GM23338 (cell line): ENCODE data around the gene HSPA1B.
"Not testable (repeated sequence)": the region's sequence is repeated elsewhere in the genome, so short reads cannot be mapped to it uniquely, and the experiment has no call there.

ENCODE experiments used
- CTCF ChIP-seq, 2 experiments: fragments of 200-600 bp in 1 of 2; sonication (generic) in 1 of 2; conservative IDR thresholded peaks; 2 replicates each; pipeline versions ENCODE4 v1.5.1 to v1.6.1; 2016 to 2017; ENCODE audit warnings: antibody characterized with exemption in 2 of 2, low read depth in 2 of 2, mild to moderate bottlenecking in 2 of 2, moderate library complexity in 1 of 2
- EZH2 ChIP-seq: fragments of 200-600 bp; sonication (generic); IDR thresholded peaks from one replicate; pipeline ENCODE4 v1.8.0; 2017; ENCODE audit warnings: antibody characterized with exemption, mild to moderate bottlenecking, low read depth; ENCODE audit not compliant: unreplicated experiment
- EZH2phosphoT487 ChIP-seq: fragments of 200-600 bp; sonication (generic); IDR thresholded peaks from one replicate; pipeline ENCODE4 v1.8.1; 2018; ENCODE audit warnings: antibody characterized with exemption; ENCODE audit not compliant: unreplicated experiment
- JUNB ChIP-seq: IDR thresholded peaks from one replicate; pipeline ENCODE4 v1.6.1; 2016; ENCODE audit warnings: antibody characterized with exemption; ENCODE audit not compliant: unreplicated experiment
- NANOG ChIP-seq: IDR thresholded peaks from 2 replicates; pipeline ENCODE4 v1.6.1; 2016; ENCODE audit warnings: antibody characterized with exemption, borderline replicate concordance

- TF ChIP-seq CTCF (conservative IDR thresholded peaks at IDR 0.05; ENCODE audit: low read depth in 2 of 2); EZH2; JUNB; NANOG; EZH2phosphoT487: not testable (repeated sequence)
Measured at GRCh38 chr6:31868658-31868971, 41.1 kb downstream of the HSPA1B start.
